ENCODE data around the gene CTSW. TPM values are rescaled to one million over a fixed set of nuclear protein-coding genes. Genes with fewer than 3 reads are reported as not detected.

Gene CTSW
- total RNA-seq, 1 experiment from 2014 or later: not detected

DNA sequence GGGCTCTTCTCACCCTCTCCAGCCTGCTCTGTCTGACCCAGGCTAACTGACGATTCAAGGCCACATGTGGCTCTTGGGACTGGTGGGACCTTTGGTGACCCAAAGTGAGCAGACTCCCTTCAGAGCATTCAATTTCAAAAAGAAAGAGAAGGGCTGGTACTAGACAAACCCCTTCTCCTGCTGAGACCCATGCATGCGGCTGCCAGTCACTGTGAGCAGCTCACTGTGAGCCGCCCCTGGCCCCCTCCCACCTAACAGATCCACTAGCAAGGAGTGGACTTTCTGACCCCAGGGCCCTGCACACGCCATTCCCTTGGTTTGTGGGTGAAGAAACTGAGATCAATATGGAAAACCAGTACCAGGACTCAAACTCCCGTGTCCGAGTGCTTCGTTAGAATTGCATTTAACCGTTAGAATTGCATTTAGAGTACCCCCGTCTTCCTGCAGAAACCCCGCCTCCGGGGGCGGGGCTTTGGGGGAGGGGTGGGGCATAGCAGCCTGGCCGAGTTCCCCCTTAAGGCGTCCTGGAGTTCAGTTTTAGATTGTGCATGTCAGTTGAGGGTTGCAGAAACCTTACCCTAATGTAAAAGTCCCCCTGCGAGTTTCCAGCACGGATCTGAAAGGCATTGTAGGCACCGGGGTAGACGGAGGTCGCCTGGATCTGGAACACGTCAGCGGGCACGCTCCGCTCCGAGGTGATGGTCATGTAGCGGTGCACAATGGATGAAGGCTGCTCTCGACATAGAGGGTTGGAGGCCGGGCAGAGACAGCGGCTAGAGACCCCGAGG, 12.2 kb upstream of the CTSW start:
- peaks cover 29% of the 10 kb centered on the region for H3K36me3 Mint-ChIP-seq (ENCODE audit: insufficient read depth, unreplicated experiment)
- peaks cover 6% of the 10 kb centered on the region for H3K4me1 Mint-ChIP-seq (ENCODE audit: insufficient read depth, unreplicated experiment)
- DNase-seq (ENCODE audit: unreplicated experiment): no peak
- no peak overlapping the region for H3K27ac Mint-ChIP-seq (ENCODE audit: low read depth, unreplicated experiment)
- H3K4me3 Mint-ChIP-seq (ENCODE audit: unreplicated experiment): no peak overlapping the region
- TF ChIP-seq, protein P1, sequence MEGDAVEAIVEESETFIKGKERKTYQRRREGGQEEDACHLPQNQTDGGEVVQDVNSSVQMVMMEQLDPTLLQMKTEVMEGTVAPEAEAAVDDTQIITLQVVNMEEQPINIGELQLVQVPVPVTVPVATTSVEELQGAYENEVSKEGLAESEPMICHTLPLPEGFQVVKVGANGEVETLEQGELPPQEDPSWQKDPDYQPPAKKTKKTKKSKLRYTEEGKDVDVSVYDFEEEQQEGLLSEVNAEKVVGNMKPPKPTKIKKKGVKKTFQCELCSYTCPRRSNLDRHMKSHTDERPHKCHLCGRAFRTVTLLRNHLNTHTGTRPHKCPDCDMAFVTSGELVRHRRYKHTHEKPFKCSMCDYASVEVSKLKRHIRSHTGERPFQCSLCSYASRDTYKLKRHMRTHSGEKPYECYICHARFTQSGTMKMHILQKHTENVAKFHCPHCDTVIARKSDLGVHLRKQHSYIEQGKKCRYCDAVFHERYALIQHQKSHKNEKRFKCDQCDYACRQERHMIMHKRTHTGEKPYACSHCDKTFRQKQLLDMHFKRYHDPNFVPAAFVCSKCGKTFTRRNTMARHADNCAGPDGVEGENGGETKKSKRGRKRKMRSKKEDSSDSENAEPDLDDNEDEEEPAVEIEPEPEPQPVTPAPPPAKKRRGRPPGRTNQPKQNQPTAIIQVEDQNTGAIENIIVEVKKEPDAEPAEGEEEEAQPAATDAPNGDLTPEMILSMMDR (IDR thresholded peaks at IDR 0.05; ENCODE audit: unreplicated experiment): no peak
- no TSS peak for BruUV-seq (replicated peaks)
- ChIA-PET CTCF (interaction anchor here (0.8 to 1.3 kb wide), 2 partner anchors 17 to 20 kb away, joined by 3 to 4 read pairs; partner anchors contain the start of gene FIBP), POLR2A (interaction anchor here (0.8 kb wide), 1 partner anchor 9 kb away, joined by 4 read pairs; the partner anchor contains the start of gene CFL1)
- H3K9me3 Mint-ChIP-seq (ENCODE audit: unreplicated experiment): no peaks in the 10 kb centered on the region
- no peaks in the 10 kb centered on the region for H3K27me3 Mint-ChIP-seq (ENCODE audit: insufficient read depth, unreplicated experiment)
- intact Hi-C loops (cut with micrococcal nuclease): no loop called here

- no peak overlapping the region for H3K4me3 Mint-ChIP-seq (ENCODE audit: unreplicated experiment)
- DNase-seq (ENCODE audit: unreplicated experiment): no peak
- no peaks in the 10 kb centered on the region for H3K9me3 Mint-ChIP-seq (ENCODE audit: unreplicated experiment)
- intact Hi-C loops (cut with micrococcal nuclease): no loop called here
- H3K36me3 Mint-ChIP-seq (ENCODE audit: insufficient read depth, unreplicated experiment): peaks cover 29% of the 10 kb centered on the region
- ChIA-PET CTCF (interaction anchor here (1.2 to 4.5 kb wide), 3 partner anchors 8 to 18 kb away, joined by 3 to 41 read pairs (median 6); partner anchors contain the start of gene MUS81), POLR2A (interaction anchor here (1.0 to 4.6 kb wide), 4 partner anchors 9 to 52 kb away, joined by 3 to 57 read pairs (median 15); partner anchors contain the start of genes CCDC85B, CFL1, FIBP and MUS81)
- no peak overlapping the region for H3K27ac Mint-ChIP-seq (ENCODE audit: low read depth, unreplicated experiment)
- peaks cover 4% of the 10 kb centered on the region for H3K4me1 Mint-ChIP-seq (ENCODE audit: insufficient read depth, unreplicated experiment)
- no TSS peak for BruUV-seq (replicated peaks)
- H3K27me3 Mint-ChIP-seq (ENCODE audit: insufficient read depth, unreplicated experiment): no peaks in the 10 kb centered on the region
- TF ChIP-seq, protein P1 (IDR thresholded peaks at IDR 0.05; ENCODE audit: unreplicated experiment): no peak
Measured at GRCh38 chr11:65868076-65868667, 11.5 kb upstream of the CTSW start.

GRCh38 chr11:65868907-65869306, 10.7 kb upstream of the CTSW start:
- ChIA-PET CTCF (interaction anchor here (0.7 to 4.5 kb wide), 5 partner anchors 9 to 506 kb away, joined by 3 to 41 read pairs (median 3); partner anchors contain the start of gene MUS81), POLR2A (interaction anchor here (1.0 to 4.6 kb wide), 5 partner anchors 9 to 285 kb away, joined by 3 to 57 read pairs (median 4); partner anchors contain the start of genes CCDC85B, CFL1, FIBP and MUS81)
- Mint-ChIP-seq H3K27ac (ENCODE audit: low read depth, unreplicated experiment) (no peak overlapping the region), H3K36me3 (ENCODE audit: insufficient read depth, unreplicated experiment) (peaks cover 22% of the 10 kb centered on the region), H3K9me3 (ENCODE audit: unreplicated experiment) (no peaks in the 10 kb centered on the region), H3K4me3 (ENCODE audit: unreplicated experiment) (no peak overlapping the region), H3K4me1 (ENCODE audit: insufficient read depth, unreplicated experiment) (peaks cover 7% of the 10 kb centered on the region), H3K27me3 (ENCODE audit: insufficient read depth, unreplicated experiment) (no peaks in the 10 kb centered on the region)
- intact Hi-C loops (cut with micrococcal nuclease): no loop called here
- TF ChIP-seq, protein P1 (IDR thresholded peaks at IDR 0.05; ENCODE audit: unreplicated experiment): no peak
- DNase-seq (ENCODE audit: unreplicated experiment): no peak
- BruUV-seq (replicated peaks): no TSS peak

Data from MCF 10A (cell line).